Tibial nerve (tissue), 4 donors: Measurements from ENCODE around the gene SLIT3. TPM values are rescaled to one million over a fixed set of nuclear protein-coding genes. Genes with fewer than 3 reads are reported as not detected.

Experiments
- DNase-seq, 2 donors: peaks; one replicate each; pipeline ENCODE4 v3.0.0-alpha.2; 2019; ENCODE audit warnings: low spot score in 2 of 2
- H3K27ac ChIP-seq, 4 donors: fragments of 200-600 bp; sonication (generic) in 3 of 4; one replicate each; pipeline ENCODE4 v1.5.1; 2017 to 2019; ENCODE audit warnings: mild to moderate bottlenecking in 1 of 4
- H3K27me3 ChIP-seq, 2 donors: fragments of 200-600 bp; sonication (generic) in 1 of 2; one replicate each; pipeline versions ENCODE4 v1.5.1 to v1.6.0; 2017 to 2019
- H3K36me3 ChIP-seq, 3 donors: fragments of 200-600 bp; sonication (generic); one replicate each; pipeline ENCODE4 v1.5.1; 2018 to 2019
- H3K4me1 ChIP-seq, 4 donors: fragments of 200-600 bp; sonication (generic) in 3 of 4; one replicate each; pipeline ENCODE4 v1.5.1; 2017 to 2019
- H3K4me3 ChIP-seq, 4 donors: fragments of 200-600 bp; sonication (generic) in 3 of 4; one replicate each; pipeline ENCODE4 v1.5.1; 2017 to 2019; ENCODE audit warnings: mild to moderate bottlenecking in 1 of 4, moderate library complexity in 1 of 4
- H3K9me3 ChIP-seq, 4 donors: fragments of 200-600 bp; sonication (generic) in 3 of 4; one replicate each; pipeline ENCODE4 v1.5.1; 2017 to 2019
- EP300 ChIP-seq, 2 donors: sonication (generic); formaldehyde crosslinking; IDR thresholded peaks; one replicate each; pipeline ENCODE4 v1.6.1; 2017; ENCODE audit warnings: antibody characterized with exemption in 2 of 2, mild to moderate bottlenecking in 1 of 2
- POLR2A ChIP-seq, 2 donors: fragments of 450-650 bp; IDR thresholded peaks; one replicate each; pipeline ENCODE4 v1.6.1; 2017; ENCODE audit warnings: antibody characterized with exemption in 2 of 2, mild to moderate bottlenecking in 2 of 2, moderate library complexity in 2 of 2
- WGBS, 2 donors: methylation state at CpG; one replicate each; pipeline ENCODE4 v1.1.5; 2018; 5-methylcytosine and 5-hydroxymethylcytosine counted together
- total RNA-seq, 4 donors: library from RNA; depleted of rRNA; stranded (reverse); fragments of >200 nt; gene quantifications; one replicate each; pipeline ENCODE4 v1.1.0, GENCODE V29; 2016
- TF ChIP-seq, protein P1 (sequence below), 5 experiments: fragments of 200-600 bp in 3 of 5; fragments of 450-650 bp in 2 of 5; sonication (generic) in 3 of 5; IDR thresholded peaks; one replicate each; pipeline ENCODE4 v1.5.1; 2016 to 2019; ENCODE audit warnings: antibody characterized with exemption in 5 of 5, mild to moderate bottlenecking in 3 of 5, moderate library complexity in 2 of 5

The SLIT3 gene
- total RNA-seq, 4 donors from 2014 or later, result 16.6 to 39.0 (median 20.2) TPM

DNA sequence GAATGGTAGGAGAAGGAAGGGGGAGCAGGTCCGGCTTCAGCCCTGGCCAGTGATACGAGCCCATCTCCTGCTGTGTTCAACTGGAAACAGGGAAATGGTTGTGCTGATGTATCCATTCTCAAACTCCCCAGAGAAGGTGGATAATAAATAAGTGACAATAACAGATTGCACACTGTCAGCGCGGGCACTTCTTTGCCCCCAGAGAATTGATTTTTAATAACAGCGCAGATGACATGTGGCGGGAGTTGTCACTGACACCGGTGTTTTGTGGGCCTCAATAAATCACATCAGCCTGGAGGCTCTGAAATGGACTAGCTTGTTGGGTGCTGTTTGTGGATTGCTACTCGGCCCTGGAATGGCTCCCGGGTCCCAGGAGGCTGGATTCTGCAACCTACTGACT is 580.4 kb downstream of the SLIT3 start:
- H3K27me3 ChIP-seq, result no peaks in the 10 kb centered on the region
- H3K4me1 ChIP-seq, result no peaks in the 10 kb centered on the region
- no peaks in the 10 kb centered on the region for H3K9me3 ChIP-seq
- DNase-seq, result no peak
- no peaks in the 10 kb centered on the region for H3K36me3 ChIP-seq
- TF ChIP-seq EP300 (IDR thresholded peaks at IDR 0.05), result no peak
- TF ChIP-seq, protein P1, sequence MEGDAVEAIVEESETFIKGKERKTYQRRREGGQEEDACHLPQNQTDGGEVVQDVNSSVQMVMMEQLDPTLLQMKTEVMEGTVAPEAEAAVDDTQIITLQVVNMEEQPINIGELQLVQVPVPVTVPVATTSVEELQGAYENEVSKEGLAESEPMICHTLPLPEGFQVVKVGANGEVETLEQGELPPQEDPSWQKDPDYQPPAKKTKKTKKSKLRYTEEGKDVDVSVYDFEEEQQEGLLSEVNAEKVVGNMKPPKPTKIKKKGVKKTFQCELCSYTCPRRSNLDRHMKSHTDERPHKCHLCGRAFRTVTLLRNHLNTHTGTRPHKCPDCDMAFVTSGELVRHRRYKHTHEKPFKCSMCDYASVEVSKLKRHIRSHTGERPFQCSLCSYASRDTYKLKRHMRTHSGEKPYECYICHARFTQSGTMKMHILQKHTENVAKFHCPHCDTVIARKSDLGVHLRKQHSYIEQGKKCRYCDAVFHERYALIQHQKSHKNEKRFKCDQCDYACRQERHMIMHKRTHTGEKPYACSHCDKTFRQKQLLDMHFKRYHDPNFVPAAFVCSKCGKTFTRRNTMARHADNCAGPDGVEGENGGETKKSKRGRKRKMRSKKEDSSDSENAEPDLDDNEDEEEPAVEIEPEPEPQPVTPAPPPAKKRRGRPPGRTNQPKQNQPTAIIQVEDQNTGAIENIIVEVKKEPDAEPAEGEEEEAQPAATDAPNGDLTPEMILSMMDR (IDR thresholded peaks at IDR 0.05), result no peak
- no peak for TF ChIP-seq POLR2A (IDR thresholded peaks at IDR 0.05)
- H3K4me3 ChIP-seq, result no peak overlapping the region
- H3K27ac ChIP-seq, result no peak overlapping the region
- WGBS, 2 donors, result 83 to 86% methylated on average over 9 of the region's 9 CpGs

DNA sequence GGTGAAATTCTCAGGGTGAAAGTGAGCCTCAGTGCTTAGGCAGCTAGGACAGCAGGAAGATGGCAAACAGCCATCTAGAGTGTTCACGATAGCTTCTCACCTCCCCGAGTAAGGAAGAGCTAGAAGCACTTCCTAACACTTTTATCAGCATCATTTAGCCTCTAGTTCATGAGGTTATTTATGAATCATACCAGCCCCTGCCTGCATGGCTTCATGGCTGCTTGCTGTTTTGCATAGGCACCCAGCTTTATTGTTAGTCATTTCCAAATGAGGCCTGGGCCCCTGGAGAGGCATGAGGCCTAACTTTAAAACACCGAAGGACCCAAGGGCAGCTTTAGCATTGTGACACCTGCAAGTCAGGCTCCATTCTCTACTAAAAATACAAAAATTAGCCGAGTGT is 586.9 kb downstream of the SLIT3 start:
- DNase-seq, result no peak
- WGBS, 2 donors, result 56 to 70% methylated on average over 4 of the region's 4 CpGs
- TF ChIP-seq, protein P1 (IDR thresholded peaks at IDR 0.05), result no peak
- TF ChIP-seq EP300 (IDR thresholded peaks at IDR 0.05), result no peak
- Histone ChIP-seq H3K9me3 (no peaks in the 10 kb centered on the region), H3K4me3 (no peak overlapping the region), H3K4me1 (peaks cover 0 to 10% (median 0%) of the 10 kb centered on the region in 4 donors), H3K36me3 (no peaks in the 10 kb centered on the region), H3K27ac (no peak overlapping the region), H3K27me3 (no peaks in the 10 kb centered on the region)

DNA sequence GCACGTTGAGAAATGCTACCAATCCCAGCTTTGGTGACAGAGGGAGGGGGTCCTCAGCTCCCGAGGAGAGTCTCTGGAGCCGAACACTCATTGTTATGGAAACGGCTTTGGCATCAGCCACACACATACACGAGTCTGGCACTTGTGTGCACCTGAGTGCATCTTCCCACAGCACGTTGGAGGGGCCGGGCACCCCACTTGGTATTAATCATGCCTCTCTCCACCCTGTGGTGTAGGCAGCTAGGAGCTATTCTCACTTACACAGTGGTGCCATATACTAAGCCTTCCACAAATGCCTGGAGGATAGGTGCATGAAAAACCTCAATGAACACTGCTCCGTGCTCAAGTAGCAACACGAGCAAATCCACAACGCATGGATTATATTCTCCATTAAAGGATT is 587.9 kb downstream of the SLIT3 start:
- TF ChIP-seq, protein P1 (IDR thresholded peaks at IDR 0.05), result no peak
- no peak overlapping the region for H3K27ac ChIP-seq

DNA sequence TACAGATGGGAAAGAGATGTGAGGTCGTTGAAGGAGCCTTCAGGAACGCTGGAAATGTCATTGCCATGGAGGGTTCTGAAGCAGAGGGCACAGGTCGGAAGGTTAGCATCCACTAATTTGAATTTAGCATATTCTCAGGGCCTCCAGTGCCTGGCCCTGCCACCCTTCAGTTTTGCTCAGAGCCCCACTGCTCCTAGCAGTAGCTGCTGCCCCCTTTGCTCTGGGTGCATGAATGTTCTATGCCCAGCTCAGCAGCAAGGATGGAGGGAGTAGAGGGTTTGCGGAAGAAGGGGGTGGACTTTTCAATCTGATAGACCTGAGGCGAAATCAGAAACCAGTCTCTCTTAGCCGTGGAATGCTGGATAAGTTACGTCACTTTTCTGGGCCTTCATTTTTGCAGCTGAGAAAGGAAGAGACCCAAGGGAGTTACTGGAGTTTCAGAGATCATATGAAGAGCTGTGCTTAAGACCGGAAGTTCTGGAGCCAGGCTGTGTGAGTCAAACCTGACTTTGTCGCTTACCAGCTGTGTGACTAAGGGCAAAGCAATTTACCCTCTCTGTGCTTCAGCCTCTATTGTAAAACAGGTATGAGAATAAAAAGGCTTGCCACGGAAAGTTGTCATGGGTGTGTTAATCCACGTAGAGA is 588.5 kb downstream of the SLIT3 start:
- H3K4me1 ChIP-seq, result peaks cover 0 to 10% (median 0%) of the 10 kb centered on the region in 4 donors
- H3K27me3 ChIP-seq, result no peaks in the 10 kb centered on the region
- no peaks in the 10 kb centered on the region for H3K9me3 ChIP-seq
- no peaks in the 10 kb centered on the region for H3K36me3 ChIP-seq
- WGBS, 2 donors, result 48 to 52% methylated on average over 11 of the region's 11 CpGs
- H3K4me3 ChIP-seq, result no peak overlapping the region
- H3K27ac ChIP-seq, result no peak overlapping the region
- peak in 1 of 2 donors; percentile 20 for DNase-seq
- TF ChIP-seq, protein P1 (IDR thresholded peaks at IDR 0.05), result no peak
- TF ChIP-seq EP300 (IDR thresholded peaks at IDR 0.05) (peak in 1 of 2 donors; percentile 22), POLR2A (IDR thresholded peaks at IDR 0.05) (no peak)

More for the DNA sequence above, 587.9 kb downstream of the SLIT3 start:
- WGBS, 2 donors, result 72 to 80% methylated on average over 10 of the region's 10 CpGs
- Histone ChIP-seq H3K4me3 (no peak overlapping the region), H3K27me3 (no peaks in the 10 kb centered on the region), H3K36me3 (no peaks in the 10 kb centered on the region), H3K4me1 (peaks cover 0 to 10% (median 0%) of the 10 kb centered on the region in 4 donors), H3K9me3 (no peaks in the 10 kb centered on the region)
- no peak for DNase-seq

DNA sequence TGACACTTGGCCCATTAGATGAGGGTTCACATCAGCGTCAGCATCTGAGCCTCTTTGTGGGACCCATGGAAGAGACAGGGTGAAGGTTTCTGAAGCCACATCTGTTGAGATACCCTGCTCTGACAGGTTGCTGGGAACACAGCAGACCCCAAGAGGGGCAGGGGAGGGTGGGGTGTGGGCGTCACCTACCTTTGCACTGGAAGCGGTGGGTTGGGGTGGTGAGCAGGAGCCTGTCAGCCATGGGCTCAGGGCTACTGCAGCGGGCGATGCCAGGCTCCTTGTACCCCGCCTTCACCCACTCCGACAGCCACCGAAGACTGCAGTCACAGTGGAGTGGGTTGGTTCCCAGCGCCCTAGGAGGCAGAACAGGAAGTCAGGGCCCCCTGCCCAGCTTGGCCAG is 590.2 kb downstream of the SLIT3 start:
- no peak for TF ChIP-seq EP300 (IDR thresholded peaks at IDR 0.05)
- no peak for TF ChIP-seq POLR2A (IDR thresholded peaks at IDR 0.05)
- TF ChIP-seq, protein P1 (IDR thresholded peaks at IDR 0.05), result no peak
- H3K4me1 ChIP-seq, result peaks cover 0 to 10% (median 0%) of the 10 kb centered on the region in 4 donors
- H3K27me3 ChIP-seq, result no peaks in the 10 kb centered on the region
- DNase-seq, result no peak
- H3K9me3 ChIP-seq, result no peaks in the 10 kb centered on the region
- 98% methylated on average over 9 of the region's 9 CpGs for WGBS, 2 donors
- H3K27ac ChIP-seq, result no peak overlapping the region
- H3K4me3 ChIP-seq, result no peak overlapping the region
- H3K36me3 ChIP-seq, result no peaks in the 10 kb centered on the region
